HEK293T (cell line): Measurements from ENCODE around the gene DLG5.
A peak's percentile ranks its signal among the peaks of the same experiment; 100 is the strongest.

Experiments used
- CTCF ChIA-PET: fragments of 350-600 bp; formaldehyde crosslinking; extraction: SDS; loops from one replicate; lab custom pipeline; 2021; ENCODE audit warnings: antibody characterized with exemption, inconsistent platforms; lab: Yijun Ruan, JAX
- POLR2A ChIA-PET: fragments of 350-600 bp; formaldehyde crosslinking; extraction: SDS; loops from one replicate; lab custom pipeline; 2020; ENCODE audit warnings: antibody characterized with exemption, inconsistent platforms; lab: Yijun Ruan, JAX
- DNase-seq: peaks from one replicate; pipeline ENCODE4 v3.0.0; 2012; ENCODE audit warnings: mixed read lengths; ENCODE audit errors: extremely low spot score
- ARNT ChIP-seq: fragments of 450-650 bp; IDR thresholded peaks from 2 replicates; pipeline ENCODE4 v1.6.1; 2017; ENCODE audit warnings: mild to moderate bottlenecking
- BHLHE40 ChIP-seq: fragments of 450-650 bp; IDR thresholded peaks from 2 replicates; pipeline ENCODE4 v1.6.1; 2016; ENCODE audit warnings: mild to moderate bottlenecking, moderate library complexity, borderline replicate concordance
- CTBP1 ChIP-seq: fragments of 450-650 bp; IDR thresholded peaks from 2 replicates; pipeline ENCODE4 v1.6.1; 2016; ENCODE audit warnings: borderline replicate concordance
- ELF4 ChIP-seq: fragments of 450-650 bp; IDR thresholded peaks from 2 replicates; pipeline ENCODE4 v1.6.1; 2017; ENCODE audit warnings: antibody characterized with exemption
- FOXA1 ChIP-seq: fragments of 450-650 bp; IDR thresholded peaks from 2 replicates; pipeline ENCODE4 v1.6.1; 2016; ENCODE audit warnings: mild to moderate bottlenecking
- FOXK2 ChIP-seq: fragments of 450-650 bp; IDR thresholded peaks from 2 replicates; pipeline ENCODE4 v1.6.1; 2016; ENCODE audit warnings: mild to moderate bottlenecking
- FOXM1 ChIP-seq: fragments of 450-650 bp; IDR thresholded peaks from 2 replicates; pipeline ENCODE4 v1.6.1; 2017; ENCODE audit warnings: mild to moderate bottlenecking, borderline replicate concordance
- HDGF ChIP-seq: fragments of 450-650 bp; IDR thresholded peaks from 2 replicates; pipeline ENCODE4 v1.6.1; 2017; ENCODE audit warnings: antibody characterized with exemption, borderline replicate concordance
- L3MBTL2 ChIP-seq: fragments of 450-650 bp; conservative IDR thresholded peaks from 2 replicates; pipeline ENCODE4 v1.6.1; 2016; ENCODE audit warnings: mild to moderate bottlenecking
- LEF1 ChIP-seq: fragments of 450-650 bp; IDR thresholded peaks from 2 replicates; pipeline ENCODE4 v1.6.1; 2017; ENCODE audit warnings: mild to moderate bottlenecking, borderline replicate concordance
- NFRKB ChIP-seq: fragments of 450-650 bp; IDR thresholded peaks from 2 replicates; pipeline ENCODE4 v1.6.1; 2016; ENCODE audit warnings: mild to moderate bottlenecking, moderate library complexity
- SP1 ChIP-seq: fragments of 450-650 bp; IDR thresholded peaks from 2 replicates; pipeline ENCODE4 v1.6.1; 2017
- SUZ12 ChIP-seq: fragments of 450-650 bp; IDR thresholded peaks from 2 replicates; pipeline ENCODE4 v1.6.1; 2016; ENCODE audit warnings: mild to moderate bottlenecking
- TARDBP ChIP-seq: fragments of 450-650 bp; IDR thresholded peaks from 2 replicates; pipeline ENCODE4 v1.6.1; 2016
- ZNF384 ChIP-seq: fragments of 450-650 bp; IDR thresholded peaks from 2 replicates; pipeline ENCODE4 v1.6.1; 2016
- TF ChIP-seq, protein P1 (sequence below): fragments of 450-650 bp; IDR thresholded peaks from 2 replicates; pipeline ENCODE4 v1.6.1; 2016

DLG5 gene

DNA sequence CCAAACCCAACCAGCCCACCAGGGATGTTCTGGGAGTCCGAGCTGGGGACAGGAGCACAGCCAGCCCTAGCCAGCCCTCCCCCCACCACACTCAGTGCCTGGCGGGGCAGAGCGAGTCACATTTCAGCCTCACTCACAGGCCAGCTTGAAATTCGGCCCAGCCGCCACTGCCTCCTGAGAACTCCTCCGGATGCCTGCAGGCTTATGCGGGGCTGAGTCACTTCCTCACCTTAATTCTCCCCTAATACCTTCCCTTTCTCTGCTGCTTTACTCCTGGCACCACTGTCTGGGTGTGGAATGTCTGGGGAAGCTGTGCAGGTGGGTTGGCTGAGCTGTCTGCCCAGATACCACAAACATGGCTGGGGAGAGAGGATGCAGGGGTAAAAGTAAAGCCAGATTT is 22.6 kb upstream of the DLG5 start:
- CTCF ChIA-PET = no interaction called here

DNA sequence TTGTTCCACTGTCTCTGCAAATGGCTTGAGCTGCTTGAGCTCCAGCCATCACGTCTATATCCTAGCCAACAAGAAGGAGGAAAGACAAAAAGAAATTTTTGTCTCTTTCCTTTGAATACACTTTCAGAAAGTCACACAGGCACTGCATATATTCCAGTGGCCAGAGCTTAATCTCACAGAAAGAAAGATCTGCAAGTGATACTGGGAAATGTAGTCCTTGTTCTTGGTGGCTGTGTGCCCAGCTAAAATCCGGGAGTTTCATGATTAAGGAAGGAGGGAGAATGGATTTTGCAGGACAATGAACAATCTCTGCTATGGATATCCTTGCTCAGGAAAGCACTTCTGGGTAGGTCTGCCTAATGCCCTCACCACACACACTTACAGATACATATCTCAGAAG is 19.5 kb upstream of the DLG5 start:
- CTCF ChIA-PET = no interaction called here
- DNase-seq = no peak
- POLR2A ChIA-PET = no interaction called here
- TF ChIP-seq FOXA1 (no peak), ELF4 (no peak), FOXM1 (no peak), SP1 (no peak), HDGF (no peak), ZNF384 (no peak), LEF1 (no peak), NFRKB (no peak), CTBP1 (no peak), SUZ12 (no peak), ARNT (no peak), BHLHE40 (no peak), TARDBP (no peak), L3MBTL2 (no peak), FOXK2 (no peak)
- TF ChIP-seq, protein P1, sequence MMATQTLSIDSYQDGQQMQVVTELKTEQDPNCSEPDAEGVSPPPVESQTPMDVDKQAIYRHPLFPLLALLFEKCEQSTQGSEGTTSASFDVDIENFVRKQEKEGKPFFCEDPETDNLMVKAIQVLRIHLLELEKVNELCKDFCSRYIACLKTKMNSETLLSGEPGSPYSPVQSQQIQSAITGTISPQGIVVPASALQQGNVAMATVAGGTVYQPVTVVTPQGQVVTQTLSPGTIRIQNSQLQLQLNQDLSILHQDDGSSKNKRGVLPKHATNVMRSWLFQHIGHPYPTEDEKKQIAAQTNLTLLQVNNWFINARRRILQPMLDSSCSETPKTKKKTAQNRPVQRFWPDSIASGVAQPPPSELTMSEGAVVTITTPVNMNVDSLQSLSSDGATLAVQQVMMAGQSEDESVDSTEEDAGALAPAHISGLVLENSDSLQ = no peak

More for the DNA sequence above, 22.6 kb upstream of the DLG5 start:
- no peak for TF ChIP-seq L3MBTL2
- TF ChIP-seq TARDBP = no peak
- TF ChIP-seq SP1 = no peak
- no peak for TF ChIP-seq NFRKB
- no peak for TF ChIP-seq BHLHE40
- TF ChIP-seq CTBP1 = no peak
- TF ChIP-seq FOXM1 = no peak
- TF ChIP-seq ZNF384 = no peak
- no peak for TF ChIP-seq LEF1
- TF ChIP-seq ARNT = no peak
- no peak for TF ChIP-seq FOXK2
- TF ChIP-seq HDGF = no peak
- TF ChIP-seq ELF4 = no peak
- TF ChIP-seq, protein P1 = no peak
- TF ChIP-seq SUZ12 = no peak
- POLR2A ChIA-PET = no interaction called here
- no peak for DNase-seq

DNA sequence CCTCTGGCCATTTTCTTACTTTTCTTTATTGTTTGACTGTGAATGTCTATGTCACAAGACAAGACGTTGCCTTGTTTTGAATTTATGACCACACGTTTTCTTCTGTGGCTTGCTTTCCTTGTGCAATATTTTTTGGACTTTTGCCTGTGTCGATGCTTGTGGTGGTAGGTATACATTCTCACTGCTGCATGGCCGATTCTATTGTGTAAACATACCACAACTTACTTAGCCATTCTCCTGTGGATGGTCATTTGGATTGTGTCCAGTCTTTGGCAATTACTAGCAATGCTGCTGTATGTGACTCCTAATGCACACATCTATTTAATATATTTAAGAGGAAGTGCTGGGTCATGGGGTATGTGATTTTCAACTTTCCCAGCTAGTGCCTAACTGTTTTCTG is 18.0 kb upstream of the DLG5 start:
- TF ChIP-seq BHLHE40 = no peak
- no peak for TF ChIP-seq NFRKB
- TF ChIP-seq SP1 = no peak
- no peak for TF ChIP-seq L3MBTL2
- TF ChIP-seq TARDBP = no peak
- TF ChIP-seq HDGF = no peak
- TF ChIP-seq CTBP1 = no peak
- TF ChIP-seq FOXA1 = no peak
- POLR2A ChIA-PET = no interaction called here
- no peak for DNase-seq
- CTCF ChIA-PET = no interaction called here

DNA sequence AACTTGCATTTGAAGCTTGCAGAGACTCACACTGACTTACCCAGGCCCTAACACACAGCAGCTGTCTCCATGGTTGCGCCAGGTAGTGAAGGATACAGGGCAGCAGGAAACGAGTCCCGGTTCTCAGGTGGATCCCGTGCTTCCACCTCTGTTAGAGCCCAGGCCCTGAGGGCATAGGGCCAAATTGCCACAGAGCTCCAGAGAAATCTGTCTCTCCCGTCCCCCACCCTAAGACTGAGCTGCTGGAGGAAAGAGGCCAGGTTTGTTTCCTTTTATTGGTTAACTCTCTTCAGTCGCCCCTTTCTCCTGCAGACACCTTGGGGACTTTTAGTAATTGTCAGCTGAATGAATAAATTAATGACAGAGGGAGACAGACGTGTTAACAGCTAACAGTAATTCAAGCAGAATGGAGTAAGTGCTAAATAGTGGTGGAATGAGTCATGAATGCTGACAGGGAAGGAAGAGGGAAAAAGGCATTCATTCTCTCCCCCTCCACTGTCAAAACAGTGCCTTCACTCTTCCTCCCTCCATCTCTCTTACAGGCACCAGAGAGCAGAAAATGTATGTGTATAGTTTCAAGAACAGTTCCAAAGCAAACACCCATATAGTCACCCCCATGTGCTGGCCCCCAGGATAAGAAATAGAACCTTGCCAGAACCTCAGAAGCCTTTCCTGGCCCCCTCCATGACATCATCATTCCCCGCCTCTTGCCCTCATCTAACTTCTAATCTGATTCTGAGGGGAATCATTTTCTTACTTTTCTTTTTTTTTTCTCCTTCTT is 16.8 kb upstream of the DLG5 start:
- CTCF ChIA-PET = no interaction called here
- DNase-seq = no peak
- no peak for TF ChIP-seq ARNT
- TF ChIP-seq FOXK2 = no peak
- no peak for TF ChIP-seq SP1
- TF ChIP-seq FOXM1 = no peak
- TF ChIP-seq LEF1 = no peak
- TF ChIP-seq HDGF = no peak
- no peak for TF ChIP-seq NFRKB
- TF ChIP-seq ZNF384 = no peak
- no peak for TF ChIP-seq SUZ12
- no peak for TF ChIP-seq FOXA1
- TF ChIP-seq TARDBP = no peak
- TF ChIP-seq, protein P1 = no peak
- TF ChIP-seq L3MBTL2 = no peak
- no peak for TF ChIP-seq CTBP1
- no peak for TF ChIP-seq ELF4
- no peak for TF ChIP-seq BHLHE40
- POLR2A ChIA-PET = interaction anchor here (1.0 kb wide), 1 partner anchor 9 kb away, joined by 3 read pairs; no protein-coding TSS in a partner anchor

DNA sequence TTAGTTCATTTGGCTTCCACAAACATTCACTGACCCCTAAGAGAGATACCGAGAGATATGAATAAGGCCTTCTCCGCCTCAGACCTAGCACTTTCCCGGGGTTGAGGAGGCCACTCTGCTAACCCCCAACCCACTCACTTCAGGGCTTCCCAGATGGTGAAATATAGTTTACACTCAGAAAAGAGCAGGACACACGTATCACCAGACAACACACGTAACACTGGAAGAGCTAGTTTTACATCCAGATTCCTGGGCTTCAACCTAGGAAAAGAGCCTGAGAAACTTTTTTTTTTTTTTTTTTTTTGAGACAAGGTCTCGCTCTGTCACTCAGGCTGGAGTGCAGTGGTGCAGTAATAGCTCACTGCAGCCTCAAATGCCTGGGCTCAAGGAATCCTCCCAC is 15.2 kb upstream of the DLG5 start:
- no peak for DNase-seq
- TF ChIP-seq, protein P1 = no peak; the same call in 1 of the 2 replicates
- TF ChIP-seq ZNF384 = peak; percentile 52; the same call in 1 of the 2 replicates
- POLR2A ChIA-PET = no interaction called here
- CTCF ChIA-PET = interaction anchor here (0.7 to 0.8 kb wide), 2 partner anchors 18 to 95 kb away, joined by 5 to 6 read pairs; no protein-coding TSS in a partner anchor

DNA sequence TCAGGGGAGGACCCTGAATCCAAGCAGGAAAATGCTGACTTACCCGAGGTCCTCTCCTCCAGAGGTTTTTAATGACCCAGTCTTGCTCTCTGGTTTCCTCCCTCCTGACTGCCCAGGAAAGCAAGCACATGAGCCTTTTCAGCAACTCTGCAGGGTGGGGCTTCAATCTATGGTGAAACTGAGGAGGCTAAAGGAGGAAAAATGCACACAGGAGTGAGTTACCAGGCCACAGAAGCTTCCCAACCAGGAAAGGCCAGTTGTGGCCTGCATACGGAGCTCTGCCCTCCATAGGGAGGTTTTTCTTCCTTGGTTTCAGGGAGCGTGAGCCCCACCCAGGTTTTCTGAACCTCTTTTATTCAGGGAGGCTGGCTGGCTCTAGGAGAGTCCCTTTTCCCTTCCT is 14.1 kb upstream of the DLG5 start:
- CTCF ChIA-PET = no interaction called here
- POLR2A ChIA-PET = no interaction called here

More for the DNA sequence above, 14.1 kb upstream of the DLG5 start:
- TF ChIP-seq CTBP1 (no peak), TARDBP (no peak), ZNF384 (no peak), L3MBTL2 (no peak), ELF4 (no peak), SUZ12 (no peak), FOXK2 (no peak), ARNT (no peak), FOXA1 (no peak), LEF1 (no peak), BHLHE40 (no peak), FOXM1 (no peak), HDGF (no peak), SP1 (no peak)
- TF ChIP-seq, protein P1 = no peak
- no peak for DNase-seq
